SK-N-SH treated with all-trans-retinoic acid at 6 μM for 48 hours (cell line): Measurements from ENCODE around the gene TBXAS1.

ENCODE experiments used
- ATAC-seq: fragments of 200-7000 bp; cut with Tn5 transposase; 3 replicates; pipeline ENCODE4 v1.9.1; 2020; ENCODE audit warnings: mild to moderate bottlenecking, moderate library complexity
- ARNTL ChIP-seq: fragments of 450-650 bp; formaldehyde crosslinking; IDR thresholded peaks from 2 replicates; pipeline ENCODE4 v1.5.0; 2020; ENCODE audit warnings: low read depth, mild to moderate bottlenecking, moderate library complexity, borderline replicate concordance
- BACH2 ChIP-seq: fragments of 250-450 bp; sonication (Bioruptor Pico); IDR thresholded peaks from 2 replicates; pipeline ENCODE4 v1.9.0; 2021; ENCODE audit warnings: mild to moderate bottlenecking, borderline replicate concordance
- CSDC2 ChIP-seq: fragments of 250-450 bp; sonication (Bioruptor Pico); IDR thresholded peaks from 2 replicates; pipeline ENCODE4 v1.5.0; 2020; ENCODE audit warnings: mild to moderate bottlenecking, moderate library complexity
- CSRNP3 ChIP-seq: fragments of 250-450 bp; sonication (Bioruptor Pico); IDR thresholded peaks from 2 replicates; pipeline ENCODE4 v1.5.1; 2021; ENCODE audit warnings: mild to moderate bottlenecking, moderate library complexity
- ESRRG ChIP-seq: fragments of 250-450 bp; sonication (Bioruptor Pico); IDR thresholded peaks from 2 replicates; pipeline ENCODE4 v1.6.1; 2021; ENCODE audit warnings: mild to moderate bottlenecking
- GLIS3 ChIP-seq: fragments of 250-450 bp; sonication (Bioruptor Pico); IDR thresholded peaks from 2 replicates; pipeline ENCODE4 v1.5.0; 2020; ENCODE audit warnings: mild to moderate bottlenecking, moderate library complexity
- ISL1 ChIP-seq: fragments of 250-450 bp; sonication (Bioruptor Pico); IDR thresholded peaks from 2 replicates; pipeline ENCODE4 v2.1.2; 2022; ENCODE audit warnings: mild to moderate bottlenecking, moderate library complexity
- PATZ1 ChIP-seq: fragments of 250-450 bp; sonication (Bioruptor Pico); IDR thresholded peaks from 2 replicates; pipeline ENCODE4 v1.8.0; 2020; ENCODE audit warnings: mild to moderate bottlenecking, moderate library complexity, borderline replicate concordance
- POU6F1 ChIP-seq: fragments of 250-450 bp; sonication (Bioruptor Pico); IDR thresholded peaks from 2 replicates; pipeline ENCODE4 v1.8.0; 2021; ENCODE audit warnings: low read depth, mild to moderate bottlenecking, moderate library complexity, borderline replicate concordance
- PPARA ChIP-seq: fragments of 250-450 bp; sonication (Bioruptor Pico); IDR thresholded peaks from 2 replicates; pipeline ENCODE4 v1.5.0; 2020; ENCODE audit warnings: mild to moderate bottlenecking, borderline replicate concordance
- RARB ChIP-seq: fragments of 250-450 bp; sonication (Bioruptor Pico); IDR thresholded peaks from 2 replicates; pipeline ENCODE4 v1.8.0; 2021; ENCODE audit warnings: mild to moderate bottlenecking, moderate library complexity
- TCF4 ChIP-seq: fragments of 250-450 bp; sonication (Bioruptor Pico); IDR thresholded peaks from 2 replicates; pipeline ENCODE4 v1.8.0; 2021; ENCODE audit warnings: mild to moderate bottlenecking, moderate library complexity, borderline replicate concordance
- TSHZ2 ChIP-seq: fragments of 250-450 bp; sonication (Bioruptor Pico); IDR thresholded peaks from 2 replicates; pipeline ENCODE4 v1.5.0; 2020; ENCODE audit warnings: mild to moderate bottlenecking, moderate library complexity
- ZC3H10 ChIP-seq: fragments of 250-450 bp; sonication (Bioruptor Pico); IDR thresholded peaks from 2 replicates; pipeline ENCODE4 v1.5.1; 2021; ENCODE audit warnings: mild to moderate bottlenecking, moderate library complexity
- ZFP3 ChIP-seq: fragments of 250-450 bp; sonication (Bioruptor Pico); IDR thresholded peaks from 2 replicates; pipeline ENCODE4 v1.5.0; 2020; ENCODE audit warnings: mild to moderate bottlenecking, moderate library complexity
- ZFP30 ChIP-seq: fragments of 450-650 bp; formaldehyde crosslinking; IDR thresholded peaks from 2 replicates; pipeline ENCODE4 v1.5.0; 2022; ENCODE audit warnings: mild to moderate bottlenecking, moderate library complexity
- ZNF565 ChIP-seq: fragments of 450-650 bp; formaldehyde crosslinking; conservative IDR thresholded peaks from 2 replicates; pipeline ENCODE4 v1.5.0; 2020; ENCODE audit warnings: low read depth, mild to moderate bottlenecking, moderate library complexity
- ZNF8 ChIP-seq: fragments of 450-650 bp; formaldehyde crosslinking; IDR thresholded peaks from 2 replicates; pipeline ENCODE4 v1.5.0; 2020; ENCODE audit warnings: mild to moderate bottlenecking, moderate library complexity

Gene TBXAS1

GRCh38 chr7:140028311-140028710, 199.2 kb downstream of the TBXAS1 start:
- no peak for ATAC-seq
- TF ChIP-seq ZFP3 (CRISPR knock-in tag) (no peak), PATZ1 (no peak), ZFP30 (CRISPR knock-in tag) (no peak), ESRRG (CRISPR knock-in tag) (no peak), RARB (no peak), TCF4 (CRISPR knock-in tag) (no peak)
- TF ChIP-seq, all 23 proteins: peak for 0

- TF ChIP-seq ZFP3 (CRISPR knock-in tag), result no peak
- TF ChIP-seq ZC3H10, result no peak
- TF ChIP-seq ESRRG (CRISPR knock-in tag), result no peak
- TF ChIP-seq PPARA (CRISPR knock-in tag), result no peak
- no peak for TF ChIP-seq GLIS3 (CRISPR knock-in tag)
- TF ChIP-seq ISL1 (CRISPR knock-in tag), result no peak
- no peak for TF ChIP-seq POU6F1 (CRISPR knock-in tag)
- TF ChIP-seq CSDC2 (CRISPR knock-in tag), result no peak
- TF ChIP-seq TSHZ2 (CRISPR knock-in tag), result no peak
- no peak for TF ChIP-seq ZNF565 (CRISPR knock-in tag)
- no peak for TF ChIP-seq PATZ1
- TF ChIP-seq ZNF8 (CRISPR knock-in tag), result no peak
- TF ChIP-seq, all 23 proteins: peak for 0
- no peak for ATAC-seq
Observed at GRCh38 chr7:140029072-140029471, 200.0 kb downstream of the TBXAS1 start.

- ATAC-seq, result no peak
- TF ChIP-seq BACH2 (CRISPR knock-in tag) (no peak), ESRRG (CRISPR knock-in tag) (no peak)
Observed at GRCh38 chr7:140031364-140031763, 202.3 kb downstream of the TBXAS1 start.

GRCh38 chr7:140033036-140033435, 204.0 kb downstream of the TBXAS1 start:
- TF ChIP-seq ZC3H10, result no peak
- TF ChIP-seq ARNTL (CRISPR knock-in tag), result no peak
- TF ChIP-seq PPARA (CRISPR knock-in tag), result no peak
- TF ChIP-seq TCF4 (CRISPR knock-in tag), result no peak
- TF ChIP-seq CSRNP3, result no peak
- no peak for TF ChIP-seq PATZ1
- ATAC-seq, result peak; percentile 4; the same call in 2 of the 3 replicates
